ENCODE results near the gene CZIB.

CZIB gene

DNA sequence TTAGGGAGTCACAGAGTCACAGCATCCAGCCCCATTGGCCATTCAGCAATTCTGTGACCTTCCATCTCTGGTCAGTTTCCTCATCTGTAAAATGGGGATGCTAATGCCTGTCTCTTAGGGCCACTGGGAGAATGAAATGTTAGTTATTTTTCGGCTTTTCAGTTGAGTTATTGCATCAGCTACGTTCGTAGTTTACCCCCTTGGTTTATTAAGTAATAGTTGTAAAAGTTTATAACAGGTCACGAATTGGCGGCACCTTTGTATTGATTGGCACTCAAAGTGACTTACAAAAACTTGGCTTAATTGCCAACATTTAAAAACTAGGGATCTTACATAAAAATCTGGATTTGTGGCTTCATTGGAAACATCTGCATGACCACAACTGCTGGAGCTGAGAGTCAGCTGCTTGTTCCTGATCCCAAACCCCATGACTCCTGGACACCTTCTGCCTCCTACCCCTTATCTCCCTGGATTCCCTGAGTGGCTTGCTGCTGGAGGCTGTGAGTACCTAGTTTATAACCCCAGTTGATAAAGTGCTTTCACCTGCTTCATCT, 54.9 kb downstream of the CZIB start:
- no peaks in the 10 kb centered on the region for H3K36me3 ChIP-seq
- DNase-seq: no peak
- no peak overlapping the region for H3K27ac ChIP-seq
- H3K27me3 ChIP-seq (ENCODE audit: insufficient read depth, low read depth, severe bottlenecking): no peaks in the 10 kb centered on the region
- H3K9me3 ChIP-seq (ENCODE audit: severe bottlenecking): no peaks in the 10 kb centered on the region
- TF ChIP-seq, protein P1, sequence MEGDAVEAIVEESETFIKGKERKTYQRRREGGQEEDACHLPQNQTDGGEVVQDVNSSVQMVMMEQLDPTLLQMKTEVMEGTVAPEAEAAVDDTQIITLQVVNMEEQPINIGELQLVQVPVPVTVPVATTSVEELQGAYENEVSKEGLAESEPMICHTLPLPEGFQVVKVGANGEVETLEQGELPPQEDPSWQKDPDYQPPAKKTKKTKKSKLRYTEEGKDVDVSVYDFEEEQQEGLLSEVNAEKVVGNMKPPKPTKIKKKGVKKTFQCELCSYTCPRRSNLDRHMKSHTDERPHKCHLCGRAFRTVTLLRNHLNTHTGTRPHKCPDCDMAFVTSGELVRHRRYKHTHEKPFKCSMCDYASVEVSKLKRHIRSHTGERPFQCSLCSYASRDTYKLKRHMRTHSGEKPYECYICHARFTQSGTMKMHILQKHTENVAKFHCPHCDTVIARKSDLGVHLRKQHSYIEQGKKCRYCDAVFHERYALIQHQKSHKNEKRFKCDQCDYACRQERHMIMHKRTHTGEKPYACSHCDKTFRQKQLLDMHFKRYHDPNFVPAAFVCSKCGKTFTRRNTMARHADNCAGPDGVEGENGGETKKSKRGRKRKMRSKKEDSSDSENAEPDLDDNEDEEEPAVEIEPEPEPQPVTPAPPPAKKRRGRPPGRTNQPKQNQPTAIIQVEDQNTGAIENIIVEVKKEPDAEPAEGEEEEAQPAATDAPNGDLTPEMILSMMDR (IDR thresholded peaks at IDR 0.05; ENCODE audit: low read depth, low read length): no peak
- H3K4me3 ChIP-seq (ENCODE audit: low read depth, low read length): no peak overlapping the region
